HEK293 (cell line): ENCODE results near the gene PARD3B.

Experiments
- CTCF ChIP-seq: fragments of 450-650 bp; formaldehyde crosslinking; IDR thresholded peaks from 2 replicates; pipeline ENCODE4 v1.5.1; 2016; ENCODE audit warnings: missing biosample characterization, missing genetic modification characterization
- REST ChIP-seq: fragments of 450-650 bp; formaldehyde crosslinking; IDR thresholded peaks from 2 replicates; pipeline ENCODE4 v1.5.1; 2016; ENCODE audit warnings: missing biosample characterization, missing genetic modification characterization
- SALL2 ChIP-seq: fragments of 450-650 bp; formaldehyde crosslinking; IDR thresholded peaks from 2 replicates; pipeline ENCODE4 v1.5.0; 2017; ENCODE audit warnings: missing biosample characterization, mild to moderate bottlenecking, missing genetic modification characterization, borderline replicate concordance

GRCh38 chr2:205169464-205169863, 624.2 kb downstream of the PARD3B start:
- TF ChIP-seq CTCF (tag by site-specific recombination), result no peak
- no peak for TF ChIP-seq SALL2 (tag by site-specific recombination)
- TF ChIP-seq REST (tag by site-specific recombination), result no peak
